Fibroblast of lung (primary cell): ENCODE results near the gene DNAJC12.

Source experiments
- EZH2 ChIP-seq: IDR thresholded peaks from 2 replicates; pipeline ENCODE4 v1.5.1; 2012; ENCODE audit warnings: low read length, control low read depth, mild to moderate bottlenecking; ENCODE audit errors: missing control alignments
- TF ChIP-seq, protein P1 (sequence below), 2 donors: IDR thresholded peaks in 1 of 2; conservative IDR thresholded peaks in 1 of 2; 1 replicate in 1 of 2; 2 replicates in 1 of 2; pipeline ENCODE4 v1.5.1; 2011 to 2012; ENCODE audit warnings: low read length in 2 of 2, control low read depth in 1 of 2, inconsistent platforms in 1 of 2, low read depth in 1 of 2, mild to moderate bottlenecking in 1 of 2

GRCh38 chr10:67883710-67884312 lies 45.8 kb upstream of the DNAJC12 start:
- TF ChIP-seq, protein P1, sequence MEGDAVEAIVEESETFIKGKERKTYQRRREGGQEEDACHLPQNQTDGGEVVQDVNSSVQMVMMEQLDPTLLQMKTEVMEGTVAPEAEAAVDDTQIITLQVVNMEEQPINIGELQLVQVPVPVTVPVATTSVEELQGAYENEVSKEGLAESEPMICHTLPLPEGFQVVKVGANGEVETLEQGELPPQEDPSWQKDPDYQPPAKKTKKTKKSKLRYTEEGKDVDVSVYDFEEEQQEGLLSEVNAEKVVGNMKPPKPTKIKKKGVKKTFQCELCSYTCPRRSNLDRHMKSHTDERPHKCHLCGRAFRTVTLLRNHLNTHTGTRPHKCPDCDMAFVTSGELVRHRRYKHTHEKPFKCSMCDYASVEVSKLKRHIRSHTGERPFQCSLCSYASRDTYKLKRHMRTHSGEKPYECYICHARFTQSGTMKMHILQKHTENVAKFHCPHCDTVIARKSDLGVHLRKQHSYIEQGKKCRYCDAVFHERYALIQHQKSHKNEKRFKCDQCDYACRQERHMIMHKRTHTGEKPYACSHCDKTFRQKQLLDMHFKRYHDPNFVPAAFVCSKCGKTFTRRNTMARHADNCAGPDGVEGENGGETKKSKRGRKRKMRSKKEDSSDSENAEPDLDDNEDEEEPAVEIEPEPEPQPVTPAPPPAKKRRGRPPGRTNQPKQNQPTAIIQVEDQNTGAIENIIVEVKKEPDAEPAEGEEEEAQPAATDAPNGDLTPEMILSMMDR (conservative IDR thresholded peaks at IDR 0.05 in 1 of 2, IDR thresholded peaks at IDR 0.05 in 1 of 2; ENCODE audit: low read depth in 1 of 2, low read length in 2 of 2): no peak
- no peak for TF ChIP-seq EZH2
